Lower leg skin (tissue), 4 donors: Measurements from ENCODE around the gene MROH9. TPM values are rescaled to one million over a fixed set of nuclear protein-coding genes. Genes with fewer than 3 reads are reported as not detected.

Experiments
- DNase-seq, 2 donors: peaks; one replicate each; pipeline ENCODE4 v3.0.0-alpha.2; 2019; ENCODE audit warnings: low spot score in 2 of 2
- H3K4me3 ChIP-seq: fragments of 200-600 bp; sonication (generic); 2 replicates; pipeline ENCODE4 v1.5.1; 2017; ENCODE audit warnings: mild to moderate bottlenecking, low read depth; ENCODE audit not compliant: poor library complexity, severe bottlenecking
- POLR2A ChIP-seq, 2 donors: fragments of 450-650 bp; IDR thresholded peaks; one replicate each; pipeline ENCODE4 v1.6.1; 2016 to 2017; ENCODE audit warnings: antibody characterized with exemption in 2 of 2, mild to moderate bottlenecking in 1 of 2, moderate library complexity in 1 of 2
- WGBS, 2 donors: methylation state at CpG; one replicate each; pipeline ENCODE4 v1.1.5; 2018; 5-methylcytosine and 5-hydroxymethylcytosine counted together
- intact Hi-C: fragments of 100-400 bp; cut with DNase I; formaldehyde crosslinking; loops from one replicate; pipeline ENCODE4 v1.15.0; 2023; ENCODE audit warnings: low total_unique reads
- total RNA-seq, 4 donors: library from RNA; depleted of rRNA; stranded (reverse); fragments of >200 nt; gene quantifications; one replicate each; pipeline ENCODE4 v1.1.0, GENCODE V29; 2016
- TF ChIP-seq, protein P1 (sequence below), 3 donors: fragments of 450-650 bp; IDR thresholded peaks; one replicate each; pipeline ENCODE4 v1.5.1; 2016; ENCODE audit warnings: antibody characterized with exemption in 3 of 3, mild to moderate bottlenecking in 3 of 3, moderate library complexity in 2 of 3

Gene MROH9
- total RNA-seq, 4 donors from 2014 or later, result not detected

DNA sequence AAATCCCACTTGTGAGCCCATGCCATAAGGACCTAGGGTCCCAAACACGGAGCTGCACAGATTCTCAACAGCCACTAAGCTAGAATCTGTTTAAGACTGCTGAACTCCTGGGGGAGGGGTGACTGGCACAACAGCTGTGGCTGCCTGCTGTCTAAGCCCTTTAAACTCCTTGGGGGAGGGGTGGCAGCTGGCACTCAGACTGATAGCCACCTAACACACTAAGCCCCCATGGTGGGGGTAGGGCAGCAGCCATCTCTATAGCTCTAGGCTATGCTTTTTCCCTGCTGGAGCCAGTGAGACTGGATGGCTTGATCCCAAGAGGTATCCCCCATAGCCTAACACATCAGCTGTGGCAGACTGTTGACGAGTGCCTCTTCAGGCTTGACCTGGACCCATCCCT lies 82.1 kb downstream of the MROH9 start:
- intact Hi-C loops, result no loop called here
- WGBS, 2 donors, result 76 to 86% methylated on average over 2 of the region's 2 CpGs
- TF ChIP-seq, protein P1, sequence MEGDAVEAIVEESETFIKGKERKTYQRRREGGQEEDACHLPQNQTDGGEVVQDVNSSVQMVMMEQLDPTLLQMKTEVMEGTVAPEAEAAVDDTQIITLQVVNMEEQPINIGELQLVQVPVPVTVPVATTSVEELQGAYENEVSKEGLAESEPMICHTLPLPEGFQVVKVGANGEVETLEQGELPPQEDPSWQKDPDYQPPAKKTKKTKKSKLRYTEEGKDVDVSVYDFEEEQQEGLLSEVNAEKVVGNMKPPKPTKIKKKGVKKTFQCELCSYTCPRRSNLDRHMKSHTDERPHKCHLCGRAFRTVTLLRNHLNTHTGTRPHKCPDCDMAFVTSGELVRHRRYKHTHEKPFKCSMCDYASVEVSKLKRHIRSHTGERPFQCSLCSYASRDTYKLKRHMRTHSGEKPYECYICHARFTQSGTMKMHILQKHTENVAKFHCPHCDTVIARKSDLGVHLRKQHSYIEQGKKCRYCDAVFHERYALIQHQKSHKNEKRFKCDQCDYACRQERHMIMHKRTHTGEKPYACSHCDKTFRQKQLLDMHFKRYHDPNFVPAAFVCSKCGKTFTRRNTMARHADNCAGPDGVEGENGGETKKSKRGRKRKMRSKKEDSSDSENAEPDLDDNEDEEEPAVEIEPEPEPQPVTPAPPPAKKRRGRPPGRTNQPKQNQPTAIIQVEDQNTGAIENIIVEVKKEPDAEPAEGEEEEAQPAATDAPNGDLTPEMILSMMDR (IDR thresholded peaks at IDR 0.05), result no peak
- no peak for TF ChIP-seq POLR2A (IDR thresholded peaks at IDR 0.05)
- no peak overlapping the region for H3K4me3 ChIP-seq
- DNase-seq, result no peak

DNA sequence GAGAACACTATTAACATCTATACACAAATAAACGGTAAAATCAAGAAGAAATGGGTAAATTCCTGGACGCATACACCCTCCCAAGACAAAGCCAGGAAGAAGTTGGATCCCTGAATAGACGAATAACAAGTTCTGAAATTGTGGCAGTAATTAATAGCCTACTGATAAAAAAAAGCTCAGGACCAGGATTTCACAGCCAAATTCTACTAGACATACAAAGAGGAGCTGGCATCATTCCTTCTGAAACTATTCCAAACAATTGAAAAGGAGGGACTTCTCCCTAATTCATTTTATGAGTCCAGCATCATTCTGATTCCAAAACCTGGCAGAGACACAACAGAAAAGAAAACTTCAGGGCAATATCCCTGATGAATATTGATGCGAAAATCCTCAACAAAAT lies 84.6 kb downstream of the MROH9 start:
- no peak for TF ChIP-seq POLR2A (IDR thresholded peaks at IDR 0.05)
- TF ChIP-seq, protein P1 (IDR thresholded peaks at IDR 0.05), result no peak
- DNase-seq, result no peak
- intact Hi-C loops, result no loop called here
- no peak overlapping the region for H3K4me3 ChIP-seq
- WGBS, 2 donors, result 27 to 45% methylated on average over 4 of the region's 4 CpGs

DNA sequence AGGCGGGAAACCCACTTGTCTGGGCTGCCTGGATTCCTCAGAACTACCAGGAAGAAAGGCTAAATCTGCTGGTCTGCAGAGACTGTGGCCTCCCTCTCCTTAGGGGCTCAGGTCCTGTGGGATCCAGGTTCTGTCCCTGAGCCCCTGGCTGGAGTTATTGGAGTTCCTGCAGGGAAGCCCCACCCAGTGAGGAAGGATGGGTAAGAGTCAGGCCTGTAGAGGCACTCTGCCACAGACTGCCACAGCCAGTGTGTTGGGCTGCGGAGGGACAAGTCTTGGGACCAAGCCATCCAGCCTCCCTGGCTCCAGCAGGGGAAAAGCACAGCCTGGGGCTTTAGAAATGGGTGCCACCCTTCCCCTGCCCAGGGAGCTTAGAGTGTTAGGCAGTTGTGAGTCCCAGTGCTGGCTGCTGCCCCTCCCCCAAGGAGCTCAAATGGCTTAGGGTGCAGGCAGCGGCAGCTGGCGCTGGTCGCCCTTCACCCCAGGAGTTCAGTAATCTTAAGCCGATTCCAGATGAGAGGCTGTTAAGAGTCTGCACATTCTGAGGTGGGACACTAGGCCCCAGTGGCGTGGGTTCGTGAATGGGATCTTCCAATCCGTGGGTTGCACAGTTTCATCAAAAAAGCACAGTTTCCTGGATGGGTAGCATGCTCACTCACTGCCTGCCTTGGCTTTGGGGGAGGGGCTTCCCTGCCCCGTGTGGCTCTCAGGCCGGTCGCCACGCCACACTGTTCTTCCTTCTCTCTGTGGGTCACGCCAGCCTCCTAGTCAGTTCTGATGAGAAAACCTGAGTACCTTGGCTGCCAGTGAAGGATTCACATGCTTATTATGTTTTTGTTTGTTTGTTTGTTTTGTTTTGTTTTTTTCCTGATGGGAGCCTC lies 97.7 kb downstream of the MROH9 start:
- WGBS, 2 donors, result 58 to 65% methylated on average over 12 to 14 of the region's 14 CpGs
- DNase-seq, result no peak
- intact Hi-C loops, result no loop called here
- H3K4me3 ChIP-seq, result no peak overlapping the region
- TF ChIP-seq POLR2A (IDR thresholded peaks at IDR 0.05), result no peak
- TF ChIP-seq, protein P1 (IDR thresholded peaks at IDR 0.05), result no peak

DNA sequence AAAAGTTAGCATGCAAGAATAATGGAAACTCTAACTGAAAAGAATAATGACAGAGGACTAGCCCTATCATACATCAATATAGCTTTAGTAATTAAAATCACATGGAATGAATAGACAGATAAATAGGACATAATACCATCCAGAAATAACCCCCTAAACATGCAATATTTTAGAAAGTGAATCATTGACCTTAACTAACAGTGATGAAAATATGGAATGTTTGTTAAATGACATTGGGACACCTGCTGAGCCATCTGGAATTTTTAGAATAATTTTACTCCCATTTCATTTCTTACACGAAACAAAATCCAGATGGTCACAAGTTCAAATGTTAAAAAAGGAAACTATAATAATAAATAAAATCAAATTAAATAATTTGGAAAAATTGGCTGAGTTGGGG lies 102.3 kb downstream of the MROH9 start:
- 16 to 58% methylated on average over 1 of the region's 1 CpG for WGBS, 2 donors
- DNase-seq, result no peak
- intact Hi-C loops, result no loop called here
- TF ChIP-seq, protein P1 (IDR thresholded peaks at IDR 0.05), result no peak
- no peak for TF ChIP-seq POLR2A (IDR thresholded peaks at IDR 0.05)
- no peak overlapping the region for H3K4me3 ChIP-seq

DNA sequence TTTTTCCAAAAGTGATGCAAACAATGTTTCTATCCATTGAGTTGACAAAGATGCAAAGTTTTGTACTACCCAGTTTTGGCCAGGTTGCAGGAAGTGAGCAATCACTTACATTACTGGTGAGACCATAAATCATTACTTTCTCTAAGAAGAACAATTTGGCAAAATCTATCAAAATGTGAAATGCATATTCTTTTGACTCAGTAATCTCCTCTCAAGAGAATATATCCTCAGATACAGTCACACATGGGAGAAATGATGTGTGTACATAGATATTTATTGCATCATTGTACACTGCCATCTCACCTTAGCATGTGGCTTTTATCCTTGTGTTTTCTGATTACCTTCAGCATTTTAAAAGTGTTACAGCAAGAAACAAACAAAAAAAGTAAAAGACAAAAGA lies 103.0 kb downstream of the MROH9 start:
- no peak for DNase-seq
- H3K4me3 ChIP-seq, result no peak overlapping the region
- intact Hi-C loops, result no loop called here
- TF ChIP-seq, protein P1 (IDR thresholded peaks at IDR 0.05), result no peak
- TF ChIP-seq POLR2A (IDR thresholded peaks at IDR 0.05), result no peak

DNA sequence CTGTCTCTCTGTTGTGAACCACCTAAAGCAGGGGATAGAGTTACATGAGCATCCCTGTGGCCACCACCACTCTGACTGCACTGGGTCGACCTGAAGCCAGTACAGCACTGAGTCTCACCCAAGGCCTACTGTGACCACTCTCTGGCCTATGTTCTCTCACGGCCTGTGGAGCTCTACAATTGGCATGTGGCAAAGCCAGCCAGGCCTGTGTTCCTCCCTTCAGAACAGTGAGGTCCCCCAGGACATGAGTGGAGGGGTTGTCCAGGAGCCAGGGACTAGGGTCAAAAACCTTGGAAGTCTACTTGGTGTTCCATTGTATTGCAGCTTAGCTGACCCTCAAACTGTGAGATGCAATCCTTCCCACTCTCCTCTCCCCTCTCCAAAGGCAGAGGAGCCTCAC lies 112.7 kb downstream of the MROH9 start:
- no peak for DNase-seq
- intact Hi-C loops, result no loop called here
- no peak overlapping the region for H3K4me3 ChIP-seq
- no peak for TF ChIP-seq POLR2A (IDR thresholded peaks at IDR 0.05)
- TF ChIP-seq, protein P1 (IDR thresholded peaks at IDR 0.05), result no peak
- 87 to 94% methylated on average over 2 of the region's 2 CpGs for WGBS, 2 donors
